Adrenal gland (tissue), 12 donors: ENCODE data around the gene CST6. TPM values are rescaled to one million over a fixed set of nuclear protein-coding genes. Genes with fewer than 3 reads are reported as not detected.

ENCODE experiments used
- DNase-seq, 7 donors: peaks; one replicate each; pipeline ENCODE4 v3.0.0-alpha.2; 2019 to 2020
- H3K27ac ChIP-seq, 5 donors: fragments of 200-600 bp; sonication (generic) in 4 of 5; 1 replicate in 3 of 5; 2 replicates in 2 of 5; pipeline versions ENCODE4 v1.5.1 to v1.8.0; 2016 to 2020; ENCODE audit warnings: mild to moderate bottlenecking in 1 of 5
- H3K27me3 ChIP-seq: fragments of 200-600 bp; 2 replicates; pipeline ENCODE4 v1.8.0; 2021
- H3K36me3 ChIP-seq, 2 donors: fragments of 200-600 bp; replicated peaks in 1 of 2; 1 replicate in 1 of 2; 2 replicates in 1 of 2; pipeline versions ENCODE4 v1.5.1 to v1.8.0; 2018 to 2022
- H3K4me1 ChIP-seq, 2 donors: fragments of 200-600 bp; replicated peaks in 1 of 2; 1 replicate in 1 of 2; 2 replicates in 1 of 2; pipeline versions ENCODE4 v1.5.1 to v1.8.0; 2018 to 2021
- H3K4me3 ChIP-seq, 4 donors: fragments of 200-600 bp; sonication (generic) in 3 of 4; one replicate each; pipeline ENCODE4 v1.5.1; 2016 to 2018
- H3K9me3 ChIP-seq, 3 donors: fragments of 200-600 bp; sonication (generic) in 1 of 3; replicated peaks in 1 of 3; 1 replicate in 2 of 3; 2 replicates in 1 of 3; pipeline versions ENCODE4 v1.5.1 to v1.8.0; 2016 to 2021
- POLR2A ChIP-seq, 2 donors: fragments of 450-650 bp; IDR thresholded peaks; one replicate each; pipeline ENCODE4 v1.6.1; 2017; ENCODE audit warnings: antibody characterized with exemption in 2 of 2, mild to moderate bottlenecking in 2 of 2, moderate library complexity in 1 of 2
- WGBS, 4 donors: extraction: QIAGEN DNeasy Blood & Tissue Kit in 2 of 4; methylation state at CpG; one replicate each; pipeline versions ENCODE4 v1.1.5 to v1.1.7; 2013 to 2017; 5-methylcytosine and 5-hydroxymethylcytosine counted together
- intact Hi-C, 2 donors: fragments of 100-400 bp; cut with DNase I; formaldehyde crosslinking; loops; one replicate each; pipeline versions ENCODE4 v1.14.1 to v1.15.0; 2022 to 2023
- polyA plus RNA-seq, 3 donors: library from polyadenylated mRNA; stranded (reverse); fragments of 200-250 nt in 2 of 3; fragments of 350-450 nt in 1 of 3; fragmentation: Illumina TruSeq in 1 of 3; extraction: RNeasy Lipid Tissue Mini Kit (QIAGEN cat#74804) in 1 of 3; gene quantifications; one replicate each; pipeline ENCODE4 v1.2.3, GENCODE V29; 2013 to 2014
- total RNA-seq, 9 donors: library from RNA; depleted of rRNA in 4 of 9; stranded (reverse); fragments of >200 nt in 4 of 9; fragments of 120-200 nt in 1 of 9; fragmentation: NEBNext Ultra II Directional in 1 of 9; extraction: Animal tissue kit (Norgen Biotek cat#: 25700) in 1 of 9; gene quantifications; one replicate each; pipeline versions ENCODE4 v1.1.0 to v1.2.4, GENCODE V29; 2013 to 2023
- TF ChIP-seq, protein P1 (sequence below), 6 experiments: fragments of 450-650 bp in 4 of 6; fragments of 200-600 bp in 2 of 6; sonication (generic) in 1 of 6; IDR thresholded peaks; 1 replicate in 5 of 6; 2 replicates in 1 of 6; pipeline versions ENCODE4 v1.5.1 to v1.8.0; 2016 to 2021; ENCODE audit warnings: antibody characterized with exemption in 6 of 6, mild to moderate bottlenecking in 2 of 6, moderate library complexity in 1 of 6
- donor health status: healthy with polysubstance abuse.
- donor health status: Bipolar disorder and iron deficiency.
- donor health status: DM: yes; HTN: yes; CAD: no.
- donor health status: DM: no; HTN: no; CAD: no.
- donor health status: DM: no; HTN: no; CAD: no.
- donor health status: DM: yes; HTN: yes; CAD: no.

CST6 gene
- total and polyA plus RNA-seq, 12 donors = 0.24 to 0.55 TPM; not detected in 10

DNA sequence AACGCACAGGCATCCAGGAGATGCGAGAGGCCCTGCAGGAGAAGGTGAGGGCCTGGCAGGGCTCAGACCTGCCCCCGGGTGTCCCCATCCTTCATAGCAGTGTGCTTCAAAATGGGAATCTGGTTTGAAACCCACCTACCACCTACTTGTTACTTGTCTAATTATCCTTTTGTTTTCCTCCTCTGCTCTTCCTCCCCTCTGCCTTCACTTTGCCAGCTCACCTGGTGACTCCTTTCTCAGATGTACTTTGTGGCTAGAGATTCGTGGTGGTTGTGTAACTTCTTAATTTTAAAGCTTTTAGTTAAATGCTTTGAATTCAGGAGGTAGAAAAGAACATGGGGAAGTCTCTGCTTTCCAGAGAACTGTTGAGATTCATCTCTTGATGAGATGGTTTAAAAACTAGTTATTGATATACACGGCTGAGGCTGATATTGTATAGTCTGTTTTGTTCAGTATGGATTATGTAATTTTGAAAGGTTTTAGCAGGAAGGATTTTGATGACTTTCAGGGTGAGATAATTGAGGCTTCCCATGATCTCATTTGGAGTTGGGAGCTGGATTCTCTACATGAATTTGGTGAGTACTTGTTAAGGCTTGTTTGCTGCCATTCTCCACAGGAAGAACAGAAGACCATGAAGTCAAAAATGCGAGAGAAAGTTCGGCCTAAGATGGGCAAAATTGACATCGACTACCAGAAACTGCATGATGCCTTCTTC lies 48.3 kb downstream of the CST6 start:
- 75 to 84% (median 81%) methylated on average over 6 to 8 of the region's 8 CpGs for WGBS, 4 donors
- Histone ChIP-seq H3K27ac (no peak overlapping the region), H3K9me3 (no peaks in the 10 kb centered on the region), H3K4me1 (no peaks in the 10 kb centered on the region), H3K36me3 (peaks cover 0 to 100% of the 10 kb centered on the region in 2 donors), H3K4me3 (no peak overlapping the region), H3K27me3 (no peaks in the 10 kb centered on the region)
- intact Hi-C loops = no loop called here
- TF ChIP-seq POLR2A (IDR thresholded peaks at IDR 0.05) = no peak
- TF ChIP-seq, protein P1, sequence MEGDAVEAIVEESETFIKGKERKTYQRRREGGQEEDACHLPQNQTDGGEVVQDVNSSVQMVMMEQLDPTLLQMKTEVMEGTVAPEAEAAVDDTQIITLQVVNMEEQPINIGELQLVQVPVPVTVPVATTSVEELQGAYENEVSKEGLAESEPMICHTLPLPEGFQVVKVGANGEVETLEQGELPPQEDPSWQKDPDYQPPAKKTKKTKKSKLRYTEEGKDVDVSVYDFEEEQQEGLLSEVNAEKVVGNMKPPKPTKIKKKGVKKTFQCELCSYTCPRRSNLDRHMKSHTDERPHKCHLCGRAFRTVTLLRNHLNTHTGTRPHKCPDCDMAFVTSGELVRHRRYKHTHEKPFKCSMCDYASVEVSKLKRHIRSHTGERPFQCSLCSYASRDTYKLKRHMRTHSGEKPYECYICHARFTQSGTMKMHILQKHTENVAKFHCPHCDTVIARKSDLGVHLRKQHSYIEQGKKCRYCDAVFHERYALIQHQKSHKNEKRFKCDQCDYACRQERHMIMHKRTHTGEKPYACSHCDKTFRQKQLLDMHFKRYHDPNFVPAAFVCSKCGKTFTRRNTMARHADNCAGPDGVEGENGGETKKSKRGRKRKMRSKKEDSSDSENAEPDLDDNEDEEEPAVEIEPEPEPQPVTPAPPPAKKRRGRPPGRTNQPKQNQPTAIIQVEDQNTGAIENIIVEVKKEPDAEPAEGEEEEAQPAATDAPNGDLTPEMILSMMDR (IDR thresholded peaks at IDR 0.05) = no peak
- no peak for DNase-seq

DNA sequence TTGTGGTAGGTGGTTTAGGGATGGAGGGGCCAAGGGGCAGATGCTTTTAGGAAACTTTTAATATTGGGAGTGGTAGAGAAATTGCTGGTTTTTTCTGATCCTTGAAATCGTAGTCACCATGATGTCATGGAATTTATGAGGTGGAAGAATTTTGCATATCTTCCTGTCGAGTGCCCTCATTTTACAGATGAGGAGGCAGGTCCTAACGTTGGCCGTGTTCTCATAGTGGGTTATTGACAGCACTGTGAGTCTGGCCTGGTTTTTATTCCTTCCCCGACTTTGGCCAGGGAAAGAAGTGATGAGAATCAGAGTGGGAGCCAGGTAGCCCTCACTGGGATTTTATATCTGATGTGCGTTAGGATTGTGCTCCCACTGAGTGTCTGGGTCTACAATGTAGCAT lies 49.5 kb downstream of the CST6 start:
- Histone ChIP-seq H3K36me3 (peaks cover 0 to 99% of the 10 kb centered on the region in 2 donors), H3K27ac (no peak overlapping the region), H3K9me3 (no peaks in the 10 kb centered on the region), H3K27me3 (no peaks in the 10 kb centered on the region), H3K4me1 (no peaks in the 10 kb centered on the region), H3K4me3 (no peak overlapping the region)
- intact Hi-C loops = no loop called here
- TF ChIP-seq, protein P1 (IDR thresholded peaks at IDR 0.05) = no peak
- 70 to 80% (median 78%) methylated on average over 6 of the region's 6 CpGs for WGBS, 4 donors
- no peak for DNase-seq

DNA sequence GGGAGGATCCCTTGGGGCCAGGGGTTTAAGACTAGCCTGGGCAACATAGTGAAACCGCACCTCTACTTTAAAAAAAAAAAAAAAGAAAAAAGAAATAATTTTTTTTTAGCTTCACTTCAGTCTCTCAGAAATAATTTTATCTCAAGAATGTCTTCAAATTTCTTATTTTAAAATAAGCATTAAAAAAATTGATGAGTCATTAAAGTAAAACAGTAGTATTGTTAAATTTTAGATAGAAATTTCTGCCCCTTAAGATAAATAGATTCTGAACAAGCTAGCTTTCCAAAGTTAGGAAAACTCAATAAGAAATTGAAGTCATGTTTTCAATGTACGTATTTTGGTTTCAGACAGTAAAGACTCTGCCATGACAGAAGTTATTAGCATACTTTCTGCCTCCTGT lies 50.6 kb downstream of the CST6 start:
- no peak overlapping the region for H3K27ac ChIP-seq
- H3K4me1 ChIP-seq = peaks cover 0 to 4% of the 10 kb centered on the region in 2 donors
- no peak overlapping the region for H3K4me3 ChIP-seq
- no peak for DNase-seq
- TF ChIP-seq, protein P1 (IDR thresholded peaks at IDR 0.05) = no peak
- no peak for TF ChIP-seq POLR2A (IDR thresholded peaks at IDR 0.05)
- no peaks in the 10 kb centered on the region for H3K27me3 ChIP-seq
- H3K9me3 ChIP-seq = no peaks in the 10 kb centered on the region
- intact Hi-C loops = no loop called here
- WGBS, 4 donors = 92 to 95% (median 92%) methylated on average over 2 of the region's 2 CpGs
- H3K36me3 ChIP-seq = peaks cover 0 to 99% of the 10 kb centered on the region in 2 donors

Other genes with a start within 250 kb of the CST6 start
- 10 to 100 TPM in 8 of 9 donors, 1 to 10 TPM in 1; 4.8 to 30.8 (median 17.2) TPM for gene AP5B1, start 231.0 kb upstream of the CST6 start, total RNA-seq
- 1 to 10 TPM; 1.9 to 8.2 (median 3.4) TPM for gene AP5B1, start 231.0 kb upstream of the CST6 start, polyA plus RNA-seq
- gene OVOL1, start 224.9 kb upstream of the CST6 start, total RNA-seq = not detected
- under 1 TPM in 1 of 3 donors, not detected in 2; 0.07 TPM for gene OVOL1, start 224.9 kb upstream of the CST6 start, polyA plus RNA-seq
- gene SNX32, start 178.0 kb upstream of the CST6 start, total RNA-seq = 1 to 10 TPM in 1 of 9 donors, under 1 TPM in 5, not detected in 3; 0.25 to 1.2 (median 0.46) TPM
- gene SNX32, start 178.0 kb upstream of the CST6 start, polyA plus RNA-seq = 1 to 10 TPM in 1 of 3 donors, under 1 TPM in 2; 0.11 to 1.1 (median 0.61) TPM
- 100 to 1,000 TPM; 354 to 765 (median 610) TPM for gene CFL1, start 153.8 kb upstream of the CST6 start, total RNA-seq
- gene CFL1, start 153.8 kb upstream of the CST6 start, polyA plus RNA-seq = 100 to 1,000 TPM; 217 to 752 (median 376) TPM
- gene MUS81, start 151.6 kb upstream of the CST6 start, total RNA-seq = 10 to 100 TPM; 17.5 to 53.7 (median 37.0) TPM
- 100 to 1,000 TPM in 2 of 3 donors, 10 to 100 TPM in 1; 16.1 to 147 (median 103) TPM for gene MUS81, start 151.6 kb upstream of the CST6 start, polyA plus RNA-seq
- gene EFEMP2, start 139.2 kb upstream of the CST6 start, total RNA-seq = 100 to 1,000 TPM in 2 of 9 donors, 10 to 100 TPM in 7; 30.3 to 111 (median 62.9) TPM
- gene EFEMP2, start 139.2 kb upstream of the CST6 start, polyA plus RNA-seq = 100 to 1,000 TPM in 1 of 3 donors, 10 to 100 TPM in 2; 20.3 to 156 (median 92.9) TPM
- gene CTSW, start 132.2 kb upstream of the CST6 start, total RNA-seq = 1 to 10 TPM in 3 of 9 donors, under 1 TPM in 4, not detected in 2; 0.28 to 3.4 (median 0.84) TPM
- 1 to 10 TPM in 2 of 3 donors, under 1 TPM in 1; 0.88 to 4.8 (median 2.9) TPM for gene CTSW, start 132.2 kb upstream of the CST6 start, polyA plus RNA-seq
- 100 to 1,000 TPM in 2 of 9 donors, 10 to 100 TPM in 7; 57.9 to 183 (median 72.4) TPM for gene FIBP, start 123.5 kb upstream of the CST6 start, total RNA-seq
- gene FIBP, start 123.5 kb upstream of the CST6 start, polyA plus RNA-seq = 10 to 100 TPM; 71.3 to 87.4 (median 72.5) TPM
- 100 to 1,000 TPM in 2 of 9 donors, 10 to 100 TPM in 7; 15.5 to 162 (median 59.1) TPM for gene CCDC85B, start 121.3 kb upstream of the CST6 start, total RNA-seq
- gene CCDC85B, start 121.3 kb upstream of the CST6 start, polyA plus RNA-seq = 100 to 1,000 TPM in 1 of 3 donors, 10 to 100 TPM in 1, under 1 TPM in 1; 0.16 to 124 (median 57.6) TPM
- 10 to 100 TPM in 1 of 9 donors, 1 to 10 TPM in 8; 2.7 to 34.4 (median 3.2) TPM for gene FOSL1, start 111.6 kb upstream of the CST6 start, total RNA-seq
- gene FOSL1, start 111.6 kb upstream of the CST6 start, polyA plus RNA-seq = 10 to 100 TPM; 12.0 to 32.4 (median 12.7) TPM
- 10 to 100 TPM; 11.5 to 51.9 (median 25.9) TPM for gene C11orf68, start 92.9 kb upstream of the CST6 start, total RNA-seq
- 10 to 100 TPM; 22.9 to 32.4 (median 32.4) TPM for gene C11orf68, start 92.9 kb upstream of the CST6 start, polyA plus RNA-seq
- 100 to 1,000 TPM in 3 of 9 donors, 10 to 100 TPM in 6; 75.8 to 111 (median 92.3) TPM for gene DRAP1, start 92.6 kb upstream of the CST6 start, total RNA-seq
- 100 to 1,000 TPM in 2 of 3 donors, 10 to 100 TPM in 1; 63.7 to 269 (median 267) TPM for gene DRAP1, start 92.6 kb upstream of the CST6 start, polyA plus RNA-seq
- gene TSGA10IP, start 66.5 kb upstream of the CST6 start, total RNA-seq = under 1 TPM in 2 of 9 donors, not detected in 7; 0.24 to 0.33 TPM
- under 1 TPM in 2 of 3 donors, not detected in 1; 0.03 to 0.32 TPM for gene TSGA10IP, start 66.5 kb upstream of the CST6 start, polyA plus RNA-seq
- gene SART1, start 50.3 kb upstream of the CST6 start, total RNA-seq = 10 to 100 TPM; 16.9 to 47.4 (median 31.2) TPM
- gene SART1, start 50.3 kb upstream of the CST6 start, polyA plus RNA-seq = 100 to 1,000 TPM in 2 of 3 donors, 10 to 100 TPM in 1; 31.5 to 351 (median 246) TPM
- 10 to 100 TPM; 16.1 to 49.0 (median 30.9) TPM for gene EIF1AD, start 9.9 kb upstream of the CST6 start, total RNA-seq
- gene EIF1AD, start 9.9 kb upstream of the CST6 start, polyA plus RNA-seq = 10 to 100 TPM; 15.5 to 35.6 (median 20.4) TPM
- gene BANF1, start 9.5 kb upstream of the CST6 start, total RNA-seq = 100 to 1,000 TPM in 4 of 9 donors, 10 to 100 TPM in 5; 63.1 to 212 (median 85.6) TPM
- 100 to 1,000 TPM; 268 to 364 (median 270) TPM for gene BANF1, start 9.5 kb upstream of the CST6 start, polyA plus RNA-seq
- gene CATSPER1, start 14.5 kb downstream of the CST6 start, total RNA-seq = under 1 TPM in 4 of 9 donors, not detected in 5; 0.20 to 0.47 (median 0.35) TPM
- 1 to 10 TPM in 1 of 3 donors, under 1 TPM in 2; 0.37 to 2.3 (median 0.61) TPM for gene CATSPER1, start 14.5 kb downstream of the CST6 start, polyA plus RNA-seq
- under 1 TPM in 4 of 9 donors, not detected in 5; 0.11 to 0.41 (median 0.22) TPM for gene GAL3ST3, start 37.2 kb downstream of the CST6 start, total RNA-seq
- not detected for gene GAL3ST3, start 37.2 kb downstream of the CST6 start, polyA plus RNA-seq
- gene SF3B2, start 40.4 kb downstream of the CST6 start, total RNA-seq = 100 to 1,000 TPM; 125 to 177 (median 143) TPM
- gene SF3B2, start 40.4 kb downstream of the CST6 start, polyA plus RNA-seq = 100 to 1,000 TPM; 101 to 196 (median 127) TPM
- gene PACS1, start 58.3 kb downstream of the CST6 start, total RNA-seq = 10 to 100 TPM; 21.1 to 60.5 (median 50.6) TPM
- gene PACS1, start 58.3 kb downstream of the CST6 start, polyA plus RNA-seq = 10 to 100 TPM; 23.9 to 37.4 (median 29.9) TPM
- 10 to 100 TPM in 8 of 9 donors, 1 to 10 TPM in 1; 6.8 to 50.0 (median 23.1) TPM for gene KLC2, start 245.7 kb downstream of the CST6 start, total RNA-seq
- 10 to 100 TPM; 14.6 to 68.1 (median 21.4) TPM for gene KLC2, start 245.7 kb downstream of the CST6 start, polyA plus RNA-seq